ENCODE data around the gene ZNF652. TPM values are rescaled to one million over a fixed set of nuclear protein-coding genes. Genes with fewer than 3 reads are reported as not detected.
A peak's percentile ranks its signal among the peaks of the same experiment; 100 is the strongest.

ZNF652 gene
- total and polyA plus RNA-seq, 11 donors: 7.2 to 24.5 (median 20.3) TPM

DNA sequence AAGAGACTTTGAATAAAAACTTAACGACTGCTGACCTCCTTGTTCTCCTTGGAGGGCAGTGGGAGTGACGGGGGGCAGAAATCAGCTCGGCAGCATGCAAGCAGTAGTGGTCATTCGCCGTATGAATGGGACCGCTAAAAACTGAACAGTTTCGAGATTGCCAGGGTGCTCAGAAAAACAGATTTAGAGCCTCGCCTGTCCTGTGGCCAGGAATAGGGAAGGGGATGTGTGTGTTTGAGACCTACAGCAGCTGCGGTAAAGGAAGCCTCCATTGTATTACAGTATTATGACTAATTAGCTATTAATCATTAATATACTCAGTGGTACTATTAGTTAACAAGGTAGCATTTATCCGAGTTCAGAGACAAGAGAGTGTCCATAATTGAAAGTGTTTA, 670 bp upstream of the ZNF652 start:
- Histone ChIP-seq H3K4me1 (peaks cover 5 to 48% (median 26%) of the 10 kb centered on the region in 12 donors), H3K27ac (peak overlapping the region in 11 of 12 donors; percentile 83 to 95 (median 90)), H3K9me3 (no peaks in the 10 kb centered on the region), H3K4me3 (peak overlapping the region; percentile 77 to 98 (median 92)), H3K36me3 (no peaks in the 10 kb centered on the region), H3K27me3 (no peaks in the 10 kb centered on the region)
- no peak for DNase-seq
- WGBS, 4 donors: 20 to 25% (median 22%) methylated on average over 10 of the region's 10 CpGs
- intact Hi-C loops (cut with DNase I): loop anchor here in 3 of 10 donors (5.0 kb wide), 2 partner anchors 35 to 45 kb away; no protein-coding TSS in a partner anchor
- TF ChIP-seq, protein P1, sequence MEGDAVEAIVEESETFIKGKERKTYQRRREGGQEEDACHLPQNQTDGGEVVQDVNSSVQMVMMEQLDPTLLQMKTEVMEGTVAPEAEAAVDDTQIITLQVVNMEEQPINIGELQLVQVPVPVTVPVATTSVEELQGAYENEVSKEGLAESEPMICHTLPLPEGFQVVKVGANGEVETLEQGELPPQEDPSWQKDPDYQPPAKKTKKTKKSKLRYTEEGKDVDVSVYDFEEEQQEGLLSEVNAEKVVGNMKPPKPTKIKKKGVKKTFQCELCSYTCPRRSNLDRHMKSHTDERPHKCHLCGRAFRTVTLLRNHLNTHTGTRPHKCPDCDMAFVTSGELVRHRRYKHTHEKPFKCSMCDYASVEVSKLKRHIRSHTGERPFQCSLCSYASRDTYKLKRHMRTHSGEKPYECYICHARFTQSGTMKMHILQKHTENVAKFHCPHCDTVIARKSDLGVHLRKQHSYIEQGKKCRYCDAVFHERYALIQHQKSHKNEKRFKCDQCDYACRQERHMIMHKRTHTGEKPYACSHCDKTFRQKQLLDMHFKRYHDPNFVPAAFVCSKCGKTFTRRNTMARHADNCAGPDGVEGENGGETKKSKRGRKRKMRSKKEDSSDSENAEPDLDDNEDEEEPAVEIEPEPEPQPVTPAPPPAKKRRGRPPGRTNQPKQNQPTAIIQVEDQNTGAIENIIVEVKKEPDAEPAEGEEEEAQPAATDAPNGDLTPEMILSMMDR (IDR thresholded peaks at IDR 0.05): no peak
- TF ChIP-seq POLR2A (IDR thresholded peaks at IDR 0.05): no peak
- no peak for ATAC-seq

DNA sequence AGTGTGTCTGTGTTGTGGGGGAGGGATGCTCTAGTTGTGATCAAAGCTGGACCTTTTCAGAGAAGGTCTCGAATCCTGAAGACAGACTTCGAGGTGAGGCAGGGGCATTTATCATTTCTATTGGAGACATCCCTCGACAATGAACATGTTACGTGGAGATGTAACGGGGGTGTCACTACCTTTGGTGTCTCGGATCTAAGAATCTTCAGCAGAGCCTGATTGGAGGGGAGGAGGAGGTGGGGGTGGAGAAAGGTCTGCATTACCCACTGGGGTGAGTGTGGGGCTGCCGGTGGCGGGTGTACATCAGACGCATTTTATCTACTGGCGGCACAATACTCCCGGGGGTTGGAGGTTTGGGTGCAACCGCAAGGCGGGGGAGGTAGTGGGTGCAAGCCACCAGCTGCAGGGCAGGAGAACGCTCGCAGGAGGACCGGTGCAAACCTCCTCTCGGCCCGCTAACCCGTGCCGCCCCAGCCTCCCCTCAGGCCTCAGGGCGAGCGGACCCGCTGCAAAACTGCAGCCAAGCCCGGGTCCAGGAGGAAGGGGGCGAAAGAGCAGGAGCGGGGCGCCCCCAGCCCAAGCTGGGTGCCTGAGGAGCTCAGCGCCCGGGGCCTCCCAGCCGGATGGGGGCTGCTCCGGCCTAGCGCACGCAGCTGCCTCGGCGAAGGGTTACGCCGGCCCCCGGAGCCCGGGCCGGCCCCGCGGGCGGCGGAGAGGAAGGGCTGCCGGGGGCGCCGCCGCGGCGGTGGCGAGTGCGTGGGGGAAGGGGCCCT, 735 bp downstream of the ZNF652 start:
- Histone ChIP-seq H3K36me3 (no peaks in the 10 kb centered on the region), H3K27me3 (no peaks in the 10 kb centered on the region), H3K9me3 (no peaks in the 10 kb centered on the region), H3K4me3 (peak overlapping the region; percentile 77 to 98 (median 92)), H3K4me1 (peaks cover 5 to 59% (median 26%) of the 10 kb centered on the region in 12 donors), H3K27ac (peak overlapping the region; percentile 73 to 95 (median 89))
- 0 to 1% (median 0%) methylated on average over 18 to 52 of the region's 52 CpGs for WGBS, 4 donors
- intact Hi-C loops (cut with DNase I): loop anchor here in 3 of 10 donors (5.0 kb wide), 2 partner anchors 34 to 44 kb away; no protein-coding TSS in a partner anchor
- DNase-seq (peak; percentile 29 to 86 (median 49)), ATAC-seq (peak in 3 of 4 donors; percentile 6 to 39 (median 33))
- TF ChIP-seq, protein P1 (IDR thresholded peaks at IDR 0.05): no peak
- no peak for TF ChIP-seq POLR2A (IDR thresholded peaks at IDR 0.05)

DNA sequence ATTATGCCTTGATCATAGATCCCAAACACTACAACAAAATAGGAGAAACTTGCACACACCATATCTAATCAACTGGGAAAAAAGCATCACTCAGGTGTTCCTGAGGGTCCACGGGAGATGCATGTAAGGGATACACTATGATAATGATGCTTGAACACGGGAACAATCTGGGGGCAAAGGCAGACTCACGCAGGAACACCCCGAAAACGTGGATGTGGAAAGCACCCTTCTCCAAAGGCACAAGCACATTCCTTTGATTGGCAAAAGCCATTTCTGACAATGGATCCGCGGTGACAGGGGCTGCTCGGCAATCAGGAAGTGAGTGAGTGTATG, 1.3 kb downstream of the ZNF652 start:
- TF ChIP-seq, protein P1 (IDR thresholded peaks at IDR 0.05): no peak
- no peak for TF ChIP-seq POLR2A (IDR thresholded peaks at IDR 0.05)
- intact Hi-C loops (cut with DNase I): loop anchor here in 3 of 10 donors (5.0 kb wide), 2 partner anchors 33 to 43 kb away; no protein-coding TSS in a partner anchor
- 4 to 9% (median 6%) methylated on average over 8 of the region's 8 CpGs for WGBS, 4 donors

More for the DNA sequence above, 1.3 kb downstream of the ZNF652 start:
- ATAC-seq (no peak), DNase-seq (no peak)
- Histone ChIP-seq H3K4me1 (peaks cover 5 to 57% (median 26%) of the 10 kb centered on the region in 12 donors), H3K4me3 (peak overlapping the region in 11 of 12 donors; percentile 77 to 98 (median 92)), H3K27me3 (no peaks in the 10 kb centered on the region), H3K27ac (peak overlapping the region in 6 of 12 donors; percentile 83 to 95 (median 90)), H3K36me3 (no peaks in the 10 kb centered on the region), H3K9me3 (no peaks in the 10 kb centered on the region)
